Ishikawa (cell line): Measurements from ENCODE around the gene STK4.

Experiments
- CEBPB ChIP-seq: IDR thresholded peaks from 2 replicates; pipeline ENCODE4 v1.6.1; 2012
- EGR1 ChIP-seq: IDR thresholded peaks from 2 replicates; pipeline ENCODE4 v1.6.1; 2012
- EP300 ChIP-seq: IDR thresholded peaks from 2 replicates; pipeline ENCODE4 v1.6.1; 2012; ENCODE audit warnings: borderline replicate concordance
- FOXM1 ChIP-seq: IDR thresholded peaks from 2 replicates; pipeline ENCODE4 v1.6.1; 2012; ENCODE audit warnings: low read depth, borderline replicate concordance
- NFIC ChIP-seq: IDR thresholded peaks from 2 replicates; pipeline ENCODE4 v1.6.1; 2012
- RAD21 ChIP-seq: IDR thresholded peaks from 2 replicates; pipeline ENCODE4 v1.6.1; 2012; ENCODE audit warnings: low read depth
- TAF1 ChIP-seq: IDR thresholded peaks from 2 replicates; pipeline ENCODE4 v1.6.1; 2012; ENCODE audit warnings: low read depth, mild to moderate bottlenecking
- TCF12 ChIP-seq: IDR thresholded peaks from 2 replicates; pipeline ENCODE4 v1.6.1; 2012; ENCODE audit warnings: low read depth
- TEAD4 ChIP-seq: IDR thresholded peaks from 2 replicates; pipeline ENCODE4 v1.6.1; 2012
- YY1 ChIP-seq: IDR thresholded peaks from 2 replicates; pipeline ENCODE4 v1.6.1; 2012; ENCODE audit warnings: low read depth
- ZBTB7A ChIP-seq: IDR thresholded peaks from 2 replicates; pipeline ENCODE4 v1.6.1; 2012; ENCODE audit warnings: low read depth
- TF ChIP-seq, protein P1 (sequence below): IDR thresholded peaks from 2 replicates; pipeline ENCODE4 v1.6.1; 2012
- TF ChIP-seq, protein P2 (sequence below): IDR thresholded peaks from 2 replicates; pipeline ENCODE4 v1.6.1; 2012
- TF ChIP-seq, protein P3 (sequence below): IDR thresholded peaks from 2 replicates; pipeline ENCODE4 v1.6.1; 2012; ENCODE audit warnings: low read depth, mild to moderate bottlenecking

Gene STK4

DNA sequence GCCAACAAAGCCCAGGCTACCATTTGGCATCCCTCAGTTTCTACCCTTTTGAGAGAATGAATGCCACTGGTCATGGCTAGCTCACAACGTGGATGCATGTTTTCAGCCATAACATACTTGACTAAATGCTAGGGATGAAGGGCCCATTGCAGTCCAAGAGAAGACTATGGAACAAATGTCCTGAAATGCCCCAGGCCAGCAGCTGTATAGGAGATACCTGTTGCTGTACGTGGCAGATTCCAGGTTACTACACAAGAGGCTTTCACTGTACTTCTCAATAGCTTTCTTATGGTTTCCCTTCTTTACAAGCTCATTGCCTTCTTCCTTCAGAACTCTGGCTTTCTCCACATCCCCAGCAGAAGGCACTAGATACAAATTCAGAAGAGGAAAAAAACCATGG, 17.8 kb upstream of the STK4 start:
- TF ChIP-seq, protein P1, sequence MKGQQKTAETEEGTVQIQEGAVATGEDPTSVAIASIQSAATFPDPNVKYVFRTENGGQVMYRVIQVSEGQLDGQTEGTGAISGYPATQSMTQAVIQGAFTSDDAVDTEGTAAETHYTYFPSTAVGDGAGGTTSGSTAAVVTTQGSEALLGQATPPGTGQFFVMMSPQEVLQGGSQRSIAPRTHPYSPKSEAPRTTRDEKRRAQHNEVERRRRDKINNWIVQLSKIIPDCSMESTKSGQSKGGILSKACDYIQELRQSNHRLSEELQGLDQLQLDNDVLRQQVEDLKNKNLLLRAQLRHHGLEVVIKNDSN: no peak
- TF ChIP-seq RAD21 (no peak), TCF12 (no peak), YY1 (no peak)

DNA sequence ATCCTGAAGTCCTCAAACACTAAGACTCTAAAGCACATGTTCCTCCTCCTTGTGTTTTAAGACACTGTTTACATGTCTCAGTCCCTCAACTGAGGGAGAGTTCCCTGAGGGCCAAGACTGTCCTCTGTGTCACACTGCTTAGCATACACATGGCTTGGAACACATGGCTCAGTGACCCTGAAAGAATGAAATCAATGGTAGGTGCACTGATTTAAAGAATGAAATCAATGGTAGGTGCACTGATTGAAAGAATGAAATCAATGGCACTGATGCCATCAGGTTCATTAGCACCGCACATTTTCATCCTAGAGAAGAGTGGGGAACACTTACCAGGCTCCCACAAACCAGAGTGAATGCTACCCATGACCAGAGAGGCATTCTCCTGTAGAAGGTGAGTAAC, 15.9 kb upstream of the STK4 start:
- no peak for TF ChIP-seq TAF1
- TF ChIP-seq, protein P2, sequence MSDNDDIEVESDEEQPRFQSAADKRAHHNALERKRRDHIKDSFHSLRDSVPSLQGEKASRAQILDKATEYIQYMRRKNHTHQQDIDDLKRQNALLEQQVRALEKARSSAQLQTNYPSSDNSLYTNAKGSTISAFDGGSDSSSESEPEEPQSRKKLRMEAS: no peak
- TF ChIP-seq EP300: no peak

DNA sequence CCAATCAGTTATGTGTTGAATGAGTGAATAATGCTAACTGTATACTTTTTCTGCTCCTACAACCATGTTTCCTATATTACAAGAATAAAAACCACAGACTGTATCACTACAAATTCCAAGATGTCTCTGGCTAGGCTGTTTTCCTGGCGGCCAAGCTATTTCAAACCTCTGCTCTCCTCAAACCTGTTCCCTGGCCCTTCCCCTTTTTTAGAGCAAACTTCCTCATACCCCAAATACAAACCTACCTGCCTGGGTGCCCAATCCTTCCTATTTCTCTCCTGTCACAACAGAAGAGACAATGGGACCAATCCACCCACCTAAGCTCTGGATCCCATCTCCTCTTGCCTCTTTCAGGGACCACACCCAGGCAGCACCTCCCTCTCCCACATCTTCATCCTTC, 13.6 kb upstream of the STK4 start:
- TF ChIP-seq ZBTB7A (no peak), RAD21 (no peak)

DNA sequence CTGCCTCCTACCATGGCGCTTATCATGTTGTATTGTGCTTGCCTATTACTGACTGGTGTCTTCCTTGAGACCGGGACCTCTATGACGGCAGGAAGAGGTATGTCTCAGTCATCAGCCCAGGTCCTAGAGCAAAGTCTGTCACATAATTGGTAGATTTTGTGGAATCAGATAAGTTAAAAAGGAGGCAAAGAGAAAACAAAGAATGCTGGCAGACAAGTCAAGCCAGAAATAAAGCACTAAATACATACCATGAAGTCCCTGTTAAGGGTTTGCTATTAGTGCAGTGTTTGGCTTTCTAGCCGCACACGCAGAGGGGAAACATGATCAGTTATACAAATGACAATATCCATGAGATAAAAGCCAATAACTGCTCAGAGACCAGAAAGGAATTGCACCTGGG, 12.1 kb upstream of the STK4 start:
- TF ChIP-seq CEBPB (no peak), RAD21 (no peak)

DNA sequence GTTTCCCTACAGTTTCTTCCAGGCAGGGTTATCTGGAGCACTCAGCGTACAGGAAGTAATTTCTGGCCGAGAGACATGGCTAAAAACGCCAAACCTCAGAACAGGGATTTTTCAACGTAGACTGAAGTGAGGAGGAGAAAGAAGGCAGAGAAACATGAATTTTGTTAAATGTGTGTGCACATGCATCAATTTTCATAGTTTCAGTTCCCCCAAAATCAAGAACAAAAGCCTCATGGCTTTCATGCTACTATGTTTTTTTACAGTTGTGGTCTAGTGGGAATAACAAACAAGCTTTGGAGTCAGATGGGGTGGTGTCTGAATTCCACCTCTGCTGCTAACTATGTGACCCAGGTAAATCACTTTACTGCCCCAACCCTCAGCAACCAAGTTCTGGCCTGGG, 11.0 kb upstream of the STK4 start:
- TF ChIP-seq YY1 (no peak), CEBPB (no peak), ZBTB7A (no peak), TAF1 (no peak)

DNA sequence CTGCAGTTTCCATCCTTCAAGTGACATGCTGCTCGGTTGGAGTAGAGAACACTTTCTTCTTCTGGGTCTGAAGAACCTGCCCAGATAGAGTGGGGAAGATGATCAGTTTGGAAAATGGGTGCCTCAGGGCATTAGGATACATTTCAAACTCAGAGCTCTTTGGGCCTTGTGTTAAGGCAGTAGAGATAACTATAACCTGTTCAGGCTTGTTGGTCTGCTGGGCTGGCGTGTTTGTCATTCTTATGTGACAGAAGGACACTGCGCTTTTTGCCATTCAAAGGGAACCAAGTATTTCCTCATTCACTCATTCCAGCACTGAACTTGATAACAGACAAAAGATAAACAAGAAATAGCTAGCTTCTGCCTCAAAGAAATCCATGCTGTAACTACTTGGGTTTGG, 9.9 kb upstream of the STK4 start:
- TF ChIP-seq ZBTB7A (no peak), EGR1 (no peak), RAD21 (no peak), CEBPB (no peak), TCF12 (no peak), YY1 (no peak), TAF1 (no peak)
- TF ChIP-seq, protein P1: no peak

DNA sequence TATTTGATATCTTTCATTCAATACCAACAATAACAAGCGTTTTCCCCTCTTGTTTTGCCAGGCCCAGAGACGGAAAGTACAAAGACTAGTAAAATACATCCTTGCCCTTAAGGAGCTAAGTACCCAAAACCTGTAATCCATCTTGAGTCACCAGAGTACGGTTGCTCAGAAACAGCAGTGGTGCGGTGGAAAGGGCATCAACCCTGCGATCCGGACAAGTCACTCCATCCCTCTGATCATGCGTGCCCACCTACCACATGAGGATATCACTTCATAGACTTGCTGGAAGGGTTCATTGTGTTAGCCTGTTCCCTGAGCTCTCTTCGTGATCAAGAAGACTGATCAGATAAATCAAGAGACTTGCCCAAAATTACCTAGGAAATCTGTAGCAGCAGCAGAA, 8.0 kb upstream of the STK4 start:
- TF ChIP-seq TCF12 (no peak), EGR1 (no peak), NFIC (no peak), ZBTB7A (no peak), TAF1 (no peak), TEAD4 (no peak), FOXM1 (no peak), EP300 (no peak), RAD21 (no peak), YY1 (no peak), CEBPB (no peak)
- TF ChIP-seq, protein P2: no peak
- TF ChIP-seq, protein P3, sequence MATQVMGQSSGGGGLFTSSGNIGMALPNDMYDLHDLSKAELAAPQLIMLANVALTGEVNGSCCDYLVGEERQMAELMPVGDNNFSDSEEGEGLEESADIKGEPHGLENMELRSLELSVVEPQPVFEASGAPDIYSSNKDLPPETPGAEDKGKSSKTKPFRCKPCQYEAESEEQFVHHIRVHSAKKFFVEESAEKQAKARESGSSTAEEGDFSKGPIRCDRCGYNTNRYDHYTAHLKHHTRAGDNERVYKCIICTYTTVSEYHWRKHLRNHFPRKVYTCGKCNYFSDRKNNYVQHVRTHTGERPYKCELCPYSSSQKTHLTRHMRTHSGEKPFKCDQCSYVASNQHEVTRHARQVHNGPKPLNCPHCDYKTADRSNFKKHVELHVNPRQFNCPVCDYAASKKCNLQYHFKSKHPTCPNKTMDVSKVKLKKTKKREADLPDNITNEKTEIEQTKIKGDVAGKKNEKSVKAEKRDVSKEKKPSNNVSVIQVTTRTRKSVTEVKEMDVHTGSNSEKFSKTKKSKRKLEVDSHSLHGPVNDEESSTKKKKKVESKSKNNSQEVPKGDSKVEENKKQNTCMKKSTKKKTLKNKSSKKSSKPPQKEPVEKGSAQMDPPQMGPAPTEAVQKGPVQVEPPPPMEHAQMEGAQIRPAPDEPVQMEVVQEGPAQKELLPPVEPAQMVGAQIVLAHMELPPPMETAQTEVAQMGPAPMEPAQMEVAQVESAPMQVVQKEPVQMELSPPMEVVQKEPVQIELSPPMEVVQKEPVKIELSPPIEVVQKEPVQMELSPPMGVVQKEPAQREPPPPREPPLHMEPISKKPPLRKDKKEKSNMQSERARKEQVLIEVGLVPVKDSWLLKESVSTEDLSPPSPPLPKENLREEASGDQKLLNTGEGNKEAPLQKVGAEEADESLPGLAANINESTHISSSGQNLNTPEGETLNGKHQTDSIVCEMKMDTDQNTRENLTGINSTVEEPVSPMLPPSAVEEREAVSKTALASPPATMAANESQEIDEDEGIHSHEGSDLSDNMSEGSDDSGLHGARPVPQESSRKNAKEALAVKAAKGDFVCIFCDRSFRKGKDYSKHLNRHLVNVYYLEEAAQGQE: no peak
- TF ChIP-seq, protein P1: no peak

DNA sequence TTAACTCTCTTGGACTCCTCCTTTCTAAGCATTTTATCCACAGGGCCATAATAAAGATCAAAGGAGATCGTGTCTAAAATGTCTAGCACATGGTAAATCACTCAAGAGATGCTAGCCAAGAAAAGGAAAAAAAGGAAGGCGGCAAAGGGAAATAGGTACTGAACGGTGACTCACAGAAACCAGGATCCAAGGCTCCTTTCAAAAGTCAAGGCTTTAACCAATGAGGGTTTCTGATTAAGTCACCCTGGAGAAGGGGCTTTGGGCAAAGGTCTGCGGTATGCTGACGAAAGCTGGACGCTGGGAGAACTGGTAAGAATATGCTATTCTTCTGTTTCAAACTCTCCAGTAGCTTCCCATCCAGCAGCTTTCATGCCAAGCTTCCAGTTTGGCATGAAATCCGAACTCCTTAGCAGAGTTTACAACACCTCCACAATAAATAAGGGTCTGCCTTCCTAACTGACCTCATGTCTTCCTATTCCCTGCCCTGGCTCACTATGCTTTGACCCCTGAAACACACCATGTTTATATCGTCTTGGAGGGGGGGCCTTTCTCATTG, 7.2 kb upstream of the STK4 start:
- TF ChIP-seq ZBTB7A: no peak
- TF ChIP-seq, protein P1: no peak
- TF ChIP-seq, protein P3: no peak
- TF ChIP-seq NFIC: no peak
